Stimulated activated CD8-positive, alpha-beta memory T cell treated with anti-CD3 and anti-CD28 coated beads, Interleukin-15, amount 100 ng/mL, for 24 hours (primary cell): ENCODE results near the gene ZSCAN5B.
"Not testable (repeated sequence)": the region's sequence is repeated elsewhere in the genome, so short reads cannot be mapped to it uniquely, and the experiment has no call there.

Source experiments
- DNase-seq: peaks from one replicate; pipeline ENCODE4 v3.0.0-alpha.2; 2020; ENCODE audit warnings: low read depth

Gene ZSCAN5B

DNA sequence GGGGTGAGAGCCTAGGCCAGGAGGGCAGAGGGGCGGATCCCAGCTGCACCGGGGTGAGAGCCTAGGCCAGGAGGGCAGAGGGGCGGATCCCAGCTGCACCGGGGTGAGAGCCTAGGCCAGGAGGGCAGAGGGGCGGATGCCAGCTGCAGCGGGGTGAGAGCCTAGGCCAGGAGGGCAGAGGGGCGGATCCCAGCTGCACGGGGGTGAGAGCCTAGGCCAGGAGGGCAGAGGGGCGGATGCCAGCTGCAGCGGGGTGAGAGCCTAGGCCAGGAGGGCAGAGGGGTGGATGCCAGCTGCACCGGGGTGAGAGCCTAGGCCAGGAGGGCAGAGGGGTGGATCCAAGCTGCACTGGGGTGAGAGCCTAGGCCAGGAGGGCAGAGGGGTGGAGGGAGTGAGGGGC lies 21.3 kb downstream of the ZSCAN5B start:
- not testable (repeated sequence) for DNase-seq

DNA sequence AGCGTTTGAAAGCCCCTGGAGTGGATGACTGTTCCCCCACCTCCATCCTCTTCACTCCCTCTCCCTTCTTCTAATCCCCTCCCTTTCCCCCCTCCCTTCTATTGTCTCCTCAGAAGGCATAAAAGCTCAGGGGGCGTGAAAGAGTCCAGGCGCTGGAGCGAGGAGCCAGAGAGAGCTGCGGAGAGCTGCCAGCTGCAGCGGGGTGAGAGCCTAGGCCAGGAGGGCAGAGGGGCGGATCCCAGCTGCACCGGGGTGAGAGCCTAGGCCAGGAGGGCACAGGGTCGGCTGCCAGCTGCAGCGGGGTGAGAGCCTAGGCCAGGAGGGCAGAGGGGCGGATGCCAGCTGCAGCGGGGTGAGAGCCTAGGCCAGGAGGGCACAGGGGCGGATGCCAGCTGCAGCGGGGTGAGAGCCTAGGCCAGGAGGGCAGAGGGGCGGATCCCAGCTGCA lies 21.7 kb downstream of the ZSCAN5B start, which contains the start of gene GALP:
Gene GALP (plus strand): TSS at position 148 of the 447 bp plus-strand sequence. CDS start 1,101 bp downstream, outside the sequence.
- not testable (repeated sequence) for DNase-seq

DNA sequence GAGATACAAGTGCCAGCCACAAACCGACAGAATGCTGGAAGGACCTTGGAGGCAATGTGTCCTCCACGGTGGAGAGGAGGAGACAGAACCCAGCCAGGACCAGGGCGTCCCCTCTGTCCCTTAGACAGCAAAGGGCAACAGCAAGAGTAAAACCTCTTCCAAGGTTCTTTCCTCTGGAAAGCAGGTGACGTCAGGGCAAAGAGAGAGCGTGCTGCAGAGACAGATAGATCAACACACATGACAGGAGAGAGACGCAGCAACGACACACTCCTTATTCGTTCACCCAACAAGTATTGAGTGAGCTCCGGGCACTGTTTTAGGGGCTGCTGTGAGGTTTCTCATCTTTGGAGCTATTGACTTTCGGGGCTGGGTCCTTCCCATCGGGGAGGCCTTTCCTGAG lies 23.0 kb downstream of the ZSCAN5B start:
- no peak for DNase-seq

DNA sequence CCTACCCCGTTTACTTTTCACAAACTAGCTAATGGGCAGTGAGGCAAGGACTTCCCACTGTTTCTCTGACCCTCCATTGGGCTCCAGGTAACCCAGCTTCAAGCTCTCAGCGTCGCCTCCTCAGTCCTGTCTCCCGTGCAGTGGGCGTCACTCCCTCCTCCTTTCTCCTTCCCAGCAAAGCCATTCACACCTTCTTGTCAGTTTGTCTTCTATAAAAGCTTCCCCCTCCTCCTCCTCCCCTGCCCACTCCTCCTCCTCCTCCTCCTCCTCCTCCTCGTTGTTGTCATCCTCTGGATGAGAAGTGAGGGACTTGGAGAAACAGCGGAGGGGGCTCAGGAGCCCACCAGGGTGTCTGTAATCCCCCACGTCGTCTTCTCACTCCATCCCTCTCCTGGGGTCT lies 23.5 kb downstream of the ZSCAN5B start:
- no peak for DNase-seq

DNA sequence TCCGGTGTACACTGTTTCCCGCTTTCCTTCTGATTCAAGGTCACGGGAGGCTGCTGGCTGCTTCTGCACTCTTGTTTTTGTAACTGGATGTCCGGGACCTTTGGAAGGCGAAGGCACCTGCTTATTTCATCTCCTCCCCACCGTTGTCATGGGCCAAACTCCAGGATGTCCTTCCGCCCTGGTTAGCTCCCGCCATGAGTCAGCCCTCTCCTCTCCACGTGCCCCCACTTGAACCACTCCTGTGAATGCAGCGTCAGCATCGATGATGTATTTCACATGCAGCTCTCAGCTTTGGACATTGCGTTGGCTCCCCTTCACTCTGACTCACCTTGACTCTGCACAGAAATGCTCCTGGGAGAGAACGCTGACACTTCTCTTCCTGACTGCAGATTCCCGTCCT lies 27.3 kb downstream of the ZSCAN5B start:
- DNase-seq: no peak

DNA sequence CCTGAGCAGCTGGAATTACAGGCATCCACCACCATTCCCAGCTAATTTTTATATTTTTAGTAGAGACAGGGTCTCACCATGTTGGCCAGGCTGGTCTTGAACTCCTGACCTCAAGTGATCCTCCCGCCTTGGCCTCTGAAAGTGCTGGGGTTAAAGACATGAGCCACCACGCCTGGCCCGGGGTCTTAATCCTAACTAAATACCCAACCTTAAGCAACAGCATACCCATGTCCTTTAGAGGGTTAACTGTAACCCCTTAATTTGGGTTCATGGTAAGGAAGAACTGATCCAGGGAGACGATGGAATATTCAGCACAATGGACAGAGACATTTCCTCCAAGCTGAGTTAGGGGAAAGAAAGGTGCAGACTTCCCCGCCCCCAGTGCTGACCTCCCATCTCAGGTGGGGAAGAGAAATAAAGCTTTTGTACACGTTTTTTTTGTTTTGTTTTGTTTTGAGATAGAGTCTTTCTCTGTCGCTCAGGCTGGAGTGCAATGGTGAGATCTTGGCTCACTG lies 30.5 kb downstream of the ZSCAN5B start:
- no peak for DNase-seq

DNA sequence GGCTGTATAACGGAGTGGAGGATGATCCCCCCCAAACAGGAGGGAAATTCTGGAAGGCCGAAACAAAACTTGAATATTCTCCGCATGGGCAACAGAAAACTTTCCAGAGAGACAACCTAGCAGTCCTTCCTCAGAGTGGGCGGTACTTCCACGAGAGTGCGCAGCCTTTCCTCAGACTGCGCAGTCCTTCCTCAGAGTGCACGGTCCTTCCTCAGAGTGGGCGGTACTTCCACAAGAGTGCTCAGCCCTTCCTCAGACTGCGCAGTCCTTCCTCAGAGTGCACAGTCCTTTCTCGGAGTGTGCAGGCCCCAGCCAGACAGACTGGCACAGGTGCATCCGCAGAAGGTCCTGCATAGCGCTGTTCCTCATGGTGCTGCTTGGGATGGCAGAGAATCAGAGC lies 34.5 kb downstream of the ZSCAN5B start:
- no peak for DNase-seq

DNA sequence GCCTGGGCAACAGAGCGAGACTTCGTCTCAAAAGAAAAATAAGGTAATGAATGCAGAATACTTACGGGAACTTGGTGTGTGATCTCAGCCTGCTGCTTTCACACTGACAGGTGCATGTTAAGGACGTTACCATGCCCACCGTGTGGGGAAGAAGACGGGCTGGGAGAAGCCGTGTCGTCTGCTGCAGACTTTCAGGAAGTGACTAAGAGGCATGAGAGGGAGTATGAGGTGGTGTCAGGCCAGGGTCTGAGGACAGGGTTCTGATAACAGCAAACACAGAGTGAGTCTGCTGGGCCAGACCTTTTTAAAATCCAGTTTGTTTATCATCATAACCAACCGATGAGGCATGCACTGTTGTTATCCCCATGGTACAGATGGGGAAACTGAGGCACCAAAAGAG lies 35.3 kb downstream of the ZSCAN5B start:
- DNase-seq: no peak

DNA sequence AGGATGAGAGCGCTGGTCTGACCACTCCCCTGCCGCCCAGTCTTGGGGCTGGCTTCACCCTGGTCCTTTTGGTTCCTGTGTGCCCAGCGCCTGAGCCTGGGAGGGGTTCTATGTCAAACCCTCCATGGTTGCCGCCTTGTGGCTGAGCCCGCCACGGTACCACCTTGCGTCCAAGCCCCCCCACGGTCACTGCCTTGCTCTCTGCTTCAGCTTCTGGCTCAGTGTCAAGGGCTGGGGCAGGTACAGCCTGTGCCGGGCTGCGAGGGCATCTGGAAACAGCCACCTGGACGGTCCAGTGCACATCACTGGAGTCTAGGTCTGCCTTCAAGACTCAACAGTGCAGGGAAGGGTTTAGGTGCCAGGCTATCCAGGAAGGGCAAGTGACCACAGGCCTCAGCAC lies 36.0 kb downstream of the ZSCAN5B start:
- DNase-seq: no peak

DNA sequence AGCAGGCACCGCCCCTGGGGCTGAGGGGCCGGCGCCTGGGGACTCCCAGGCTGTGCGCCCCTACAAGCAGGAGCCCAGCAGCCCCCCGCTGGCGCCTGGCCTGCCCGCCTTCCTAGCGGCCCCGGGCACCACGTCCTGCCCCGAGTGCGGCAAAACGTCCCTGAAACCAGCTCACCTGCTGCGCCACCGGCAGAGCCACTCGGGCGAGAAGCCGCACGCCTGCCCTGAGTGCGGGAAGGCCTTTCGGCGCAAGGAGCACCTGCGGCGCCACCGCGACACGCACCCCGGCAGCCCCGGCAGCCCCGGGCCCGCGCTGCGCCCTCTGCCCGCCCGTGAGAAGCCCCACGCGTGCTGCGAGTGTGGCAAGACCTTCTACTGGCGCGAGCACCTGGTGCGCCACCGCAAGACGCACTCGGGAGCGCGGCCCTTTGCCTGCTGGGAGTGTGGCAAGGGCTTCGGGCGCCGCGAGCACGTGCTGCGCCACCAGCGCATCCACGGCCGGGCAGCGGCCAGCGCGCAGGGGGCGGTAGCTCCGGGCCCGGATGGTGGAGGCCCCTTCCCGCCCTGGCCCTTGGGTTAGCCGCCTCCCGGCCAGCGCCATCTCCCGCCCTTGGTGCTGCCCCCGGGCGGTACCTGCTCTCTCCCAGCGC lies 37.8 kb downstream of the ZSCAN5B start:
- no peak for DNase-seq

DNA sequence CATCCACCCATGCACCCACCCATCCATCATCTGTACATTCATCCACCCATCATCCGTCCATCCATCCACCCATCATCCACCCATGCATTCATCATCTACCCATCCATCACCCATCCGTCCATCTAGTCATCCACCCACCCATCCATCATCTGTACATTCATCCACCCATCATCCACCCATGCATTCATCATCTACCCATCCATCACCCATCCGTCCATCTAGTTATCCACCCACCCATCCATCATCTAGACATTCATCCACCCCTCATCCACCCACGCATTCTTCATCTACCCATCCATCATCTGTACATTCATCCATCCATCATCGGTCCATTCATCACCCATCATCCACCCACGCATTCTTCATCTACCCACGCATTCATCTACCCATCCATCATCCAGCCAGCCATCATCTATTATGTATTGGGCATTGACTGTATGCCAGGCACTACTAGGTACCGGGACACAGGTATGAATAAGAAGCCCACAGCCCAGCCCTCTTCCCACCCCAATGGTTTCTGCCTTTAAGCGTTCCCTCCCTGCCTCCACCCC lies 38.5 kb downstream of the ZSCAN5B start:
- no peak for DNase-seq

DNA sequence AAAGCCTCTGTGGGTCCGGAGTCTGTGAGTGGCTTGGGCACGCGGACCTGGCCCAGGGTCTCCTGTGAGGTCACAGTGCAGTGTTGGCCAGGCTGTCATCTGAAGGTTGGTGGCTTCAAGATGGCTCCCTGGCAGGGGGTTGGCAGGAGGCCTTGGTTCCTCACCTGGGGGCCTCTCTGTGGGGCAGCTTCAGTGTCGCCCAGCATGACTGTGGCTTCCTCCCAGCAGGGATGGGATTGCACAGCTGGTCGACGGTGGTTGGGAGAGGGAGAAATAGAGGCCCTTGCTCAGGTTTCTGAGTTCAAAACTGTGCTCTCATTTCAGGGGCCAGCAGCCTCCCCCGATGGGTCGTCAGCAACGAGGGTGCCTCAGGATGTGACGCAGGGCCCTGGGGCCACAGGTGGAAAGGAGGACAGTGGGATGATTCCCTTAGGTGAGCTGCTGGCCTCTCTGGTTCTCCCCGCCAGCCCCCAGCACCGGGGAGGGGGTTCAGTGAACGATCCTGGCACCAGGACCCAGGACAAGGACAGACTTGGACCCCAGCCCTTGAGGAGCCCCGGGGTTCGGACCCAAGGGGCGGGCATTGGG lies 39.3 kb downstream of the ZSCAN5B start:
- no peak for DNase-seq

DNA sequence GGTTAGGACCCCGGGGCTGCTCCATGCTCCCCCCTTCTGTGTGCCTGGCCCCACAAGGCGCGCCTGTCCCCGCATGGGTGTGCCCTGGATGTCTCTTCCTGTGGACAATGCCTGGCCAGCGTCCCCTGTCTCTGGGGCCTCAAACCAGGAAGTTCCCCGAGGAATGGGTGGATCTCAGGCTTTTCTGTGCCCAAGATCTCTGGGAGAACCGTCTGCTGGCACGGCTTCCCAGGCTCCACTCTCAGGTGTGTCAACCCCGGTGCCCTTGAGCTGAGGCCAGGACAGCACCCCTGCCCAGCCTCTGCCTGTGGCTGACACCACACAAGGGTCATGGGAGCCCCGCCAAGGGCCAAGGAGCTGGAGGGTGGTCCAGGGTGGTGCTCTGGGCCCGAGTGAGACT lies 40.8 kb downstream of the ZSCAN5B start:
- DNase-seq: no peak

DNA sequence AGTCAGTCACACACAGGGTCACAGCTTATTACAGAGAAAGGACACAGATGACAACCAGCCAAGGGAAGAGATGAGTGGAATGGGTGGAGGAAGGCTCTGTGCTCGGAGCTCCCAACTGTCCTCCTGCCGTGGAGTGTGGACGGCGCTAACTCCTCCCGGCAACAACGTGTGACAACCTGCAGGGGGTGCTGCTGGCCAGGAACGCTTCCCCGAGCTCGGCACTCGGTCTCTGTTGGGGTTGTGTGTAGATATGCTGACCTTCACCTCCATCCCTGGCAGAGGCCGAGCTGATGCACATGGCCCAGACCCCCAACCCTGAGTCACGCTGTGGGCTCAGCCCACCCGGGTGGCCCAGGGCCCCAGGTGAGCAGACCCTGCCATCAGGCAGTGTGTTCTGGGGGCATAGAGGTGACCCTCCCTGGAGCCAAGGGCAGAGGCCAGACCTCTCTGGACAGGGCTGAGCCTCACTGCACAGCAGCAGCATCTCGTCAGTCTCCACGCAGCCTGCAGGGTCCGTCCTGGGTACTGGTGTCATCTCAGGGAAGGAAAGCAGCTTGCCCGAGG lies 42.4 kb downstream of the ZSCAN5B start:
- DNase-seq: no peak

DNA sequence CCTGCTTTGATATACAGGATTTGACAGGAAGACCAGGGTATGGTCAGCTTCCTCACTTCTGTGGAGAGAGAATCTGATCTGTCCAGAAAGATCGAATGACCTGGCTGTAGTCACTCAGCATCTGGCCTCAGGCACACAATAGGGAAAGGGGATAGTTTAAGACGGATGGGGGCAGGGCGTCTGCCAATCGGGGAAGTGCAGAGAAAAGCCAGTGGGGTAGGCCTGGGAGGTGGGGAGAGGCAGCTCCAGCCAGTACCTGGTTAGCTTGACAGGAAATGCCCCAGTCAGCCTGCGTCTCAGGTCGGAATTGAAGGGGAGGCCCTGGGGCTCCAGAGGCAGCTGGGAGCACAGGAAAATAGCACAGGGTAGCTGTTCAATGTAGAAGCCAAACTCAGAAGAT lies 44.1 kb downstream of the ZSCAN5B start:
- DNase-seq: no peak

DNA sequence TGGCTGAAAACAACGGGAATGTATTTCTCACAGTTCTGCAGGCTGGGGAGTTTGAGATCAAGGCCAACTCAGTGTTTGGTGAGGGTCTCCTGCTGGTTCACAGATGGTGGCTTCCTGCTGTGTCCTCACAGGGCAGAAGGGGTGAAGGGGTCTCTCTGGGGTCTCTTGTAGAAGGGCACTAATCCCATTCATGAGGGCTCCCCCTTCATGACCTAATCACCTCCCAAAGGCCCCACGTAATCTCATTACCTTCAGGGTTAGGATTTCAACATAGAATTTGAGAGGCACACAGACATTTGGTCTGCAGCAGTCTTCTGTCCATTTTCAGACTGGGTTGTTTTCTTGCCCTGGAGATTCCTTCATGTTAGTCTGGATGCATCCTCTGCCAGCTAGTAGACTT lies 44.9 kb downstream of the ZSCAN5B start:
- DNase-seq: no peak

DNA sequence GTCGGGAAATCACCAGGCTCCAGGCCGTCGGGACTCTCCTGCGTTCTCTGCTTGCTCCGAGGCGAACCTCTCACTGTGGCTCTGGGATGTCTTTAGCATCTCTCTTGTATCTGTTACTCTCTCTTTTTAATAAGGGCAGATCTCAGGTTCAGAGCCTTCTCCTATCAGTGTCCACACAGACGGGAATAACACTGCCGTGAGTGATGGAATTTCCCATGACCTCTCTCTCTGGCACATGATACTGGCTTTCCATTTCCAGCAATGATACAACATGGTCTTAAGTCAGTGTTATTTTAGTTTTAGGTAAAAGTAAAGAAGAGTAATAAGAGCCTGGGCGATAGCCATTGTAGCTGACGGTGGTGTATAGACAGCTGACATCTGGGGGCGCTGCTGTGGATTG lies 47.2 kb downstream of the ZSCAN5B start:
- no peak for DNase-seq

DNA sequence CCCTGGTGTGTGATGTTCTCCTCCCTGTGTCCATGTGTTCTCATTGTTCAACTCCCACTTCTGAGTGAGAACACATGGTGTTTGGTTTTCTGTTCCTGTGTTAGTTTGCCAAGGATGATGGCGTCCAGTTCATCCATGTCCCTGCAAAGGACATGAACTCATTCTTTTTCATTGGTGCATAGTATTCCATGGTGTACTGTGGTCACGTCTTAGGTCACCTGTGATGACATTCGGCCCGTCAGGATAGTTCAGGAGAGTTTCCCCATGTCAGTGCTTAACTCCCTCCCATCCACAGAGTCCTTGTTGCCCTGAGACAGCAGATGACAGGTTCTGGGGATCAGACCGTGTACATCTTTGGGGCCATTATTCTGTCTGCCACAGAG lies 47.9 kb downstream of the ZSCAN5B start:
- no peak for DNase-seq

DNA sequence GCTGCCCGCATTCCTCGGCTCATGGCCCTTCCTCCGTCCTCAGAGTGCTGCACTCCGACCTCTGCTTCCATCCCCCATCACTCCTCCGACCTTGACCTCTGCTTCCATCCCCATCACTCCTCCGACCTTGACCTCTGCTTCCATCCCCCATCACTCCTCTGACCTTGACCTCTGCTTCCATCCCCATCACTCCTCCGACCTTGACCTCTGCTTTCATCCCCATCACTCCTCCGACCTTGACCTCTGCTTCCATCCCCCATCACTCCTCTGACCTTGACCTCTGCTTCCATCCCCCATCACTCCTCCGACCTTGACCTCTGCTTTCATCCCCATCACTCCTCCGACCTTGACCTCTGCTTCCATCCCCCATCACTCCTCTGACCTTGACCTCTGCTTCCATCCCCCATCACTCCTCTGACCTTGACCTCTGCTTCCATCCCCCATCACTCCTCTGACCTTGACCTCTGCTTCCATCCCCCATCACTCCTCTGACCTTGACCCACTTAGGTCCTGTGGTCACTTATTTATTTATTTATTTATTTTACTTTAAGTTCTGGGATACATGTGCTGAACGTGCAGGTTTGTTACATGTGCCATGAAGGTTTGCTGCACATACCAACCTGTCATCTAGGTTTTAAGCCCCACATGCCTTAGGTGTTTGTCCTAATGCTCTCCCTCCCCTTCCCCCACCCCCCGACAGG lies 48.5 kb downstream of the ZSCAN5B start:
- not testable (repeated sequence) for DNase-seq

DNA sequence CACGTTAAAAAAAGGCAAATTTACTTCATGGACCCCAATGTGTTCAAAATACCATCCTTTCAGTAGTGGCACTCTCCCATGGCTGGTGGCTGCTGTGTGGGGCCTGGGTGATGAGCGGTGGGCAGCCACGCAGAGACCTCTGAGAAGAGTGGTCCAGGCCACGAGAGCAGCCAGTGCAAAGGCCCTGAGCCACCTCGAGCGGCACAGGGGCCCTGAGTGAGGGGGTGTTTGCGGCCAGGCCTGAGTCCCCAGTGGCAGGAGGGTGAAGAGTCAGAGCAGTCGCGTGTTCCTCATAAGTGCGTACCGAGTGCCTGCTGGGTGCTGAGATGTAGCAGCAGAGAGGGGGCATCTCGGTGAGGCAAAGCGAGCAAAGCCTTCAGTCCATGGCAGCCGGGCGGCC lies 49.5 kb downstream of the ZSCAN5B start:
- DNase-seq: no peak

DNA sequence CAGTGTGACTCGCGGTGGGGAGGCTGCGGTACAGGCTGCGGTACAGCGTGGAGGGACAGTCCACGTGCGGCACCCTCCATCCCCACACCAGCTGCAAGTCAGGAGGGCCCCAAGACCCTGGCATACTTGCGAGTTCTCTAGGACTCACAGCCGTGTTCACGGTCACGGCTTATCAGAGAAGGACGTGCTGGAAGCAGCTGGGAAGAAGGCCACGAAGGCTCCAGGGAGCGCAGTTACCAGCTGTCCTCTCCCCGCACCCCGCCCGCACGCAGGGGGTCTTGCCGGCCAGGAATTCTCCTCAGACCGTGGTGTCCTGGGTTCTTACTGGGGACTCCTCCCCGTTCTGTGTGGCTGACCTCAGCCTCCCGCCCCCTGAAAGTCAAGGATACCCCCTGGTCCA lies 50.3 kb downstream of the ZSCAN5B start:
- no peak for DNase-seq

DNA sequence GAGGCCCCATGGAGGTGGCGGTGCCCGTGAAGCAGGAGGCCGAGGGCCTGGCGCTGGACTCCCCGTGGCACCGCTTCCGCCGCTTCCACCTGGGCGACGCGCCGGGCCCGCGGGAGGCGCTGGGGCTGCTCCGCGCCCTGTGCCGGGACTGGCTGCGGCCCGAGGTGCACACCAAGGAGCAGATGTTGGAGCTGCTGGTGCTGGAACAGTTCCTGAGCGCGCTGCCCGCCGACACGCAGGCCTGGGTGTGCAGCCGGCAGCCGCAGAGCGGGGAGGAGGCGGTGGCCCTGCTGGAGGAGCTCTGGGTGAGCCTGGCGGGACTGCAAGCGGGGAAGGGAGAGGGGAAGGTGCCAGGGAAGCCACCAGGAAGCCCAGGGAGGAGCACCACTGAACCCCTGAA lies 50.7 kb downstream of the ZSCAN5B start:
- DNase-seq: no peak

DNA sequence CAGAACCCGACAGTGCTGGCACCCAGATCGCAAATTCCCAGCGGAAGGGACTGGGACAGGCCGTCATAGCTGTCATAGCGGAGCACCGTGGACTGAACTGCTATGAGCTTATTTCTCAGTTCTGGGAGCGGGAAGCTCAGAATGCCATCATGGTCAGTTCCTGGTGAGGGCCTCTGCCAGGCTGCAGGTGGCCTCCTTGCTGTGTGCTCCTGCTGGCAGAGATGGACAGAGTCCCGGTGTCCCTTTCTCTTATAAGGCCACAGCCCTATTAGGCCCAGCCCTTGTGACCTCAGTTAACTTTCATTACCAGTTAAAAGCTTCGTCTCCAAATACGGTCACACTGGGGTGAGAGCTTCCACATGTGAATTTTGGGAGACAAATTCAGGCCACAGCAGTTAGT lies 51.9 kb downstream of the ZSCAN5B start:
- no peak for DNase-seq
